Raji (cell line): Measurements from ENCODE around the gene CABP7.
A peak's percentile ranks its signal among the peaks of the same experiment; 100 is the strongest.

Source experiments
- POLR2A ChIP-seq: IDR thresholded peaks from 2 replicates; pipeline ENCODE4 v1.6.1; 2011; ENCODE audit warnings: low read depth, low read length, control low read depth; ENCODE audit not compliant: insufficient read depth

CABP7 gene

DNA sequence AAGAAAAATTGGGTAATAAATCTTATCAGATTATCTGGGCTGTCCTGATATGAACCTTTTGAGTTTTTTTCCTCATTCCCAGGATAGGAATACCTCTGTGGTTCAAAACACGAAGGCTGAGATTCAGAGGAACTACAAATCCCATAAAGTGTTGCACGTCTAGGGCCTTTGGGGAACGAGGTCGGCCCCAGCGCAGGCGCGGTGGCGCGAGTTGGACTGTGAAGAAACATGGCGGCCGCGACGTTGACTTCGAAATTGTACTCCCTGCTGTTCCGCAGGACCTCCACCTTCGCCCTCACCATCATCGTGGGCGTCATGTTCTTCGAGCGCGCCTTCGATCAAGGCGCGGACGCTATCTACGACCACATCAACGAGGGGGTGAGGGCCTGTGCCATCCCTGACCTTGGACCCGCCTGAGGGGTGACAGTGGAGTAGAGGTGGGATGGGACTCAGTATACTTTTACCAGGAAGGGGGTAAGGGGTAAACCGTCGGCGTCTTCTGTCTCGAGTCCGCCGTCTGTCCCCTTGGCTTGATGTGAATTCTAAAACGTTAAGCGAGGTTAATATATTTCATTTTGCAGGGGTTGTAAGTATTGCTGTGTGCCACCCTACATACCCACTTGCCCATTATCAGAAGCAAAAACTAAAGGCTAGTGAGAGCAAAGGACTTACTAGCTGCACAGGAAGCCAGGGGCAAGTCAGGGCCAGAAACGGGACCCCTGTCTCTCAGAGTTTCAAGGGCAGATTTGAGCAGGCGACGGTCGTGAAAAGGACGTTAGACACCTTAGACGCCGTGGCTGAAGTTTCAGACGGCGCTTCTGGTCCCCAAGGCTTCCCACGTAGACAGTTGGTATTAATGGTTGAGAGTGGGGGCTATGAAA, 47.6 kb downstream of the CABP7 start, which contains the start of gene UQCR10:
UQCR10 (plus strand) TSS at position 199 of the 881 bp plus-strand sequence; CDS start at position 229, 30 bp downstream.
- TF ChIP-seq POLR2A, result peak; percentile 88

DNA sequence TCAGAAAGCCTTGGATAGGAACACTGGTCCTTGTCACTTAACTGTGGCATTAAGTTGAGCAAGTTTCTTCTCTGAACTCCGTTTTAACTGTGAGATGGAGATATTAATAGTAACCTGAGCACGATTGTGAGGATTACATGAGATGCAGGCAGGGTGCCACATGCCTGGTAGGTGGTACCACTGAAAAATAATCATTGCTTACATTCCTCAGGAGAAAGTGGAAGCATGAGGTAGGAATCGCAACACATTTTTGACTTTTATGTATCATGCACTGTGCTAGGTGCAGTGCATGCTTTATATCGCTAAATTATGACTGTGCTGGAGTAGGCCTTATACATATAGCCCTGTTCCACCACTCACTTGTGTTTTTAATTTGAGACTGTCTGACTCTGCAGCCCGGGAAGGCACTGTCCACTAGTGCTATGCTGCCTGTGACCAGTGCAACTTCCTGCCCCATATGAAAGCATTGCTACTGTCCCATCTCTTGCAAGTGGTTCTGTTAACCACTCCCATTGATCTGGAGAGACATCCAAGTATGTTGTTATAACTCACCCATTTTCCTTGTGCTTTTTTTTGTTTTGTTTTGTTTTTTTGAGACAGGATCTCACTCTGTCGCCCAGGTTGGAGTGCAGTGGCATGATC, 48.4 kb downstream of the CABP7 start:
- TF ChIP-seq POLR2A, result no peak

DNA sequence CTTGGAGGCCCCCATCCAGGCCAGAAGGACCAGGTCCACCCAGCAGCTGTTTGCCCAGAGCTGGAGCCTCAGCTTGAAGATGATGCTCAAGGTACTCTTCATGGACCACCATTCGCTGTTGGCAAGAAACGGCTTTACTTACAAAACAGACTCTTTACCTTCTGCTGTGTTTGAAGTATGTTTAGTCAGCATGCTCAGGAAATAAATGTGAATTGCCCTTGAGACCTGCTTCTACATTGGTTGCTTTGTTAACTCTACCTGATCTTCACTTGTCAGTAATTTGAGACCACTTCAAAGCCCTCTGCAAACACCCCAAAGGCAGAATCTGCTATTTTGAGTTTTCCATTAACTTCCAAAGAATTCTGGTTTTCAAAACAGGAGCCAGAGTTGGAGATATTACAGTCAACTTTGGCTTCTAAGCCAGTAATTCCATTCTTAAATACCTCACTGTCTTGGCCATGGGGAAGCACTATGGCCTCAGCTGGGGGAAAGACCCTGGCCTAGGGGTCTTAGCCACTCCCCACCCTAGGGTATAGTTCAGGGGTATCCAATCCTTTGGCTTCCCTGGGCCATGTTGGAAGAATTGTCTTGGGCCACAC, 50.0 kb downstream of the CABP7 start:
- no peak for TF ChIP-seq POLR2A

DNA sequence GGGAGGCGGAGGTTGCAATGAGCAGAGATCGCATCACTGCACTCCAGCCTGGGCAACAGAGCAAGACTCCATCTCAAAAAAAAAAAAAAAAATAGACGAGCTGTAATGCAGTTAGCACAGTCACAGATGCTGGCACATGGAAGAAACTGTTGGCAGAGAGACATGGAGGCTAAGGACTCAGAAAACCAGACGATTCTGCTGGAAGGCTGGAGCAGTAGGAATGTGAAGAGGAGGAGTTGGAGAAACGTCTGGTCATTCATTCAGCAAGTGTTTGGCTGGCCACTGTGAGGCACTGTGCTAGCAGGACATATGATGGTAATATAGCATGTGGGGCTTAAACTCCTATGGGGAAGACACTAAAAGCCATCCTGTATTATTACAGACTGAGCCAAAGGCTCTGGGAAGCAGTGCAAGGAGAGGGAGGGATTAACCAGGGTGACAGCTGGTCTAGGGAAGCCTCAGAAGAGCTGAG, 52.4 kb downstream of the CABP7 start:
- TF ChIP-seq POLR2A, result no peak

DNA sequence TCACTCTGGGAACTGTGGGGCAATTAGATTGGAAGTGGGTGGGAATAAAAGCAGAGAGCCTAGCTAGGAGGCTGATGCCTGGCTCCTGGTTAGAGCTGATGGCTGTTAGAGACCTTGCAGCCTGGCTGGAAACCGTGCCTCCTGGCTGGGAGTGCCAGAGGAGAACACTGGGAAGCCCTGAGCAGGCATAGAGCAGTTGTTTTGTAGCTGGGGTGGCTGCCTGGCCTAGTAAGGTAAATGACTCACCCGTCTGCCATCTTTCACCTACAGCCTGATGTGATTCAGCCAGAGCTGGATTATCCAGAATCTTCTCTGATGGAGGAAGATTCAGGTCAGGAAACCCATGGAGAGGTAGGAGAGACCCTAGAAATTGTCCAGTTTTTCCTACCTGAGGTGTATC, 53.4 kb downstream of the CABP7 start:
- no peak for TF ChIP-seq POLR2A

DNA sequence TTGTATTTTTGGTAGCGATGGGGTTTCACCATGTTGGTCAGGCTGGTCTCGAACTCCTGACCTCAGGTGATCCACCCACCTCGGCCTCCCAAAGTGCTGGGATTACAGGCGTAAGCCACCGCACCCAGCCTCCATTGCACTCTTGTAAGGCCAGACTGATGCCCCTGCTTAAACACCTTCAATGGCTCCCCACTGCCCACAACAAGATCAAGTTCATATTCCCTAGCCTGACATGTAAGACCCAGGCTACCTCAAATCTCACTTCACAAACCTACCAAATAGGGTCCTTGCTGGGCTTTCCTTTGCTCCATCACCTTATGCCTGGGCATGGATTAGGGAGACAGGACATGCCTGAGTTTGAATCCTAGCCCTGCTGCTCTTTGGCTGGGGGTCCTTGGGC, 60.4 kb downstream of the CABP7 start:
- no peak for TF ChIP-seq POLR2A

DNA sequence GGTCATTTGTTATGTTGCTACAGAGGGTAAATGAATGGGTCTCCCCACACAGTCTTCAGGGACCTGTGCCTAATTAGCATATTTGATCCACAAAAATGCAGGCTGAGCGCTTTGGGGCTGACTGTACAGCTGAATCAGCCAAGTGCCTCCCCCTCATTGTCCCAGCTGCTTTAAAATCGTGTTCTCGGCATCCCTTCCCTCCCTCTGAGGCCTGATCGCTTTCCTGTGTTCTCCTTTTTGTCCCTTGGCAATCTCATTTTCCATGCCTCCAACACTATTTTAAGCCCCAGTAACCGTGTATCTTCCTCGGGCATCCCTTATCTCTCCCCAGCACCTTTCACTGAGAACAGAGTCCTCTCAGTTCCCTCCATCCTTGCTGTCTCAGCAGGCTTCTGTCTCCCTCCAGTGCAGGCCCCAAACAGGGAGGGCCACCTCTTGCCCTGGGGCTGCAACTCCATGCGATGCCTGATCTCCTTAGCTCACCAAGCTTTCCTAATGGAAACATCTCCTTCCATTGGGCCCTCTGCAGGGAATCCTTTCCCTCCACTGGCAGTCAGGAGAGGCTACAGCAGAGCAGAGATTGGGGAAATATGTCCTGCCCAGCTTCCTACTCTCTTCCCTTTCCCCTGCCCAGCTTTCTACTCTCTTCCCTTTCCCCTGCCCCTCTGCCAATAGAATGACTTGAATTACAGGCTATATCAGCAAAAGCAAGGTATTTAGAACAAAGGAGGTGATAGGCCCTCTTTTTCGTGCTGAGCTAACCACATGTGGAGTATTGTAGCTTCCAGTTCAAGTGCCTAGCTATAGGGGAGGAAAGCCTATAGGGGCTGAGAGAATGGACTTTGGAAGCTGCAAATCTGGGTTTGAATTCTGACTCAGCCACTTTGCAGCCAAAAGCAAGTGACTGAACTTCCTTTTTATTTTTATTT, 61.2 kb downstream of the CABP7 start:
- no peak for TF ChIP-seq POLR2A
